ENCODE data around the gene PARD3B.

DNA sequence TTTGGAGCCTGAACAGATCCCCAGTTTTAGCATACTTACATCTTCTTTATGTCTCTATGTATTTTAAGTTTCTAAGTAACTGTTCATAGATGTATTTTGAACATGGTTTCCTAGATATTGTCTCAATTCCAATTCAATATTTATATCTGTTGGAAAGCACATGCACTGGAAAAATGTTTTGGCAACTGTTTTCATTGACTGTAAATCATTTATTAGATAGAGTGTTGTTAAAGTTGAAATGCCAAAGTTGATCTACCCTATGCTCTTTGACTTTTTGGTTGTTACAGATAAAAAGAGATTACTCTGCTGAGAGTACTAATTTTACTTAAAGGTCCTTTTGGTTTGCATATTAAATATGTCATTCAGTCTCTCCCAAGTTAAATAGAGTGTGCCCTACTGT, 792.0 kb downstream of the PARD3B start:
- TF ChIP-seq, protein P1, sequence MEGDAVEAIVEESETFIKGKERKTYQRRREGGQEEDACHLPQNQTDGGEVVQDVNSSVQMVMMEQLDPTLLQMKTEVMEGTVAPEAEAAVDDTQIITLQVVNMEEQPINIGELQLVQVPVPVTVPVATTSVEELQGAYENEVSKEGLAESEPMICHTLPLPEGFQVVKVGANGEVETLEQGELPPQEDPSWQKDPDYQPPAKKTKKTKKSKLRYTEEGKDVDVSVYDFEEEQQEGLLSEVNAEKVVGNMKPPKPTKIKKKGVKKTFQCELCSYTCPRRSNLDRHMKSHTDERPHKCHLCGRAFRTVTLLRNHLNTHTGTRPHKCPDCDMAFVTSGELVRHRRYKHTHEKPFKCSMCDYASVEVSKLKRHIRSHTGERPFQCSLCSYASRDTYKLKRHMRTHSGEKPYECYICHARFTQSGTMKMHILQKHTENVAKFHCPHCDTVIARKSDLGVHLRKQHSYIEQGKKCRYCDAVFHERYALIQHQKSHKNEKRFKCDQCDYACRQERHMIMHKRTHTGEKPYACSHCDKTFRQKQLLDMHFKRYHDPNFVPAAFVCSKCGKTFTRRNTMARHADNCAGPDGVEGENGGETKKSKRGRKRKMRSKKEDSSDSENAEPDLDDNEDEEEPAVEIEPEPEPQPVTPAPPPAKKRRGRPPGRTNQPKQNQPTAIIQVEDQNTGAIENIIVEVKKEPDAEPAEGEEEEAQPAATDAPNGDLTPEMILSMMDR (IDR thresholded peaks at IDR 0.05; ENCODE audit: control extremely low read depth in 1 of 3, insufficient read depth in 1 of 3, low read depth in 1 of 3, low read length in 3 of 3): no peak
- no peak for TF ChIP-seq NANOG (IDR thresholded peaks at IDR 0.05; ENCODE audit: insufficient read depth, low read depth, low read length, poor library complexity, severe bottlenecking)
- no peak for TF ChIP-seq JUN (IDR thresholded peaks at IDR 0.05; ENCODE audit: low read depth, low read length)
- no peak for TF ChIP-seq CEBPB (IDR thresholded peaks at IDR 0.05; ENCODE audit: low read depth, low read length)
- TF ChIP-seq TAF1 (IDR thresholded peaks at IDR 0.05; ENCODE audit: low read depth, low read length): no peak
- no peak for TF ChIP-seq JUND (IDR thresholded peaks at IDR 0.05; ENCODE audit: low read length)
- TF ChIP-seq SP1 (IDR thresholded peaks at IDR 0.05; ENCODE audit: low read depth, low read length): no peak
- TF ChIP-seq SRF (IDR thresholded peaks at IDR 0.05; ENCODE audit: low read depth, low read length): no peak
- TF ChIP-seq, protein P2, sequence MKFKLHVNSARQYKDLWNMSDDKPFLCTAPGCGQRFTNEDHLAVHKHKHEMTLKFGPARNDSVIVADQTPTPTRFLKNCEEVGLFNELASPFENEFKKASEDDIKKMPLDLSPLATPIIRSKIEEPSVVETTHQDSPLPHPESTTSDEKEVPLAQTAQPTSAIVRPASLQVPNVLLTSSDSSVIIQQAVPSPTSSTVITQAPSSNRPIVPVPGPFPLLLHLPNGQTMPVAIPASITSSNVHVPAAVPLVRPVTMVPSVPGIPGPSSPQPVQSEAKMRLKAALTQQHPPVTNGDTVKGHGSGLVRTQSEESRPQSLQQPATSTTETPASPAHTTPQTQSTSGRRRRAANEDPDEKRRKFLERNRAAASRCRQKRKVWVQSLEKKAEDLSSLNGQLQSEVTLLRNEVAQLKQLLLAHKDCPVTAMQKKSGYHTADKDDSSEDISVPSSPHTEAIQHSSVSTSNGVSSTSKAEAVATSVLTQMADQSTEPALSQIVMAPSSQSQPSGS (IDR thresholded peaks at IDR 0.05; ENCODE audit: low read length): no peak
- TF ChIP-seq CREB1 (IDR thresholded peaks at IDR 0.05): no peak

Data from H1 (cell line).